Anterior cingulate cortex (tissue), 58 donors: Measurements from ENCODE around the gene SMAD6.

Experiments used
- DNase-seq, 58 donors: peaks; one replicate each; lab custom pipeline; 2025; lab: John Stamatoyannopoulos, UW

Gene SMAD6

DNA sequence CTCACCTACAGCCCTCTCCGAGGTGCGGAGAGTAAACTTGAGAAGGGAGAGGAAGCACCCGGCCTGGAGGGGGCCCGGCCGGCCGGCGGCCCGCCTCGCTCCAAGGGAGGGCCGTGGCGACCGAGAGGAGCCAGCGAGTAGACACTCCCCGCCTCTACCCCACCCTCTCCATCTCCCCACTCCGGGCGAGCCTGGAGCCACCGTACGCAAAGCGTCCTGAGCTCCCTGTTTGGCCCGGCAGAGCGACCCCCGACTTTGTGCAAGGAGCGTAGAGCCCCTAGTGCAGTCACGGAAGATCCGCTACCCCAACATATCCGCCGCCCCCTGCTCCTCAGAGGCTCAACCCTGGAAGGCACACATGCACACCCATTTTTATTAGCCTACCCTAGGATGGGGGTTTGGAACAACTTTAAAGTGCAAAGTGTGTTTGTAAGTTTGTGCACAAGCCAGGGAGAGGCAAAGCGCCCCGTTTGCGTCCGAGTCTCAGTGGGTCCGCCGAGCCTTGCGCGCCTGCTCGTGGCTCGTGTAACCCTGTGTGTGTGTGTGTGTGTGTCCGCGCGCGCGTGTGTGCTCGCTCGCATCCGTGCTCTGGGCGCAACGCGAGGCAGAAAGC, 508 bp upstream of the SMAD6 start:
- peak in 9 of 58 donors; percentile 34 to 70 (median 57) for DNase-seq

GRCh38 chr15:66702787-66703539, 927 bp downstream of the SMAD6 start:
- DNase-seq: no peak

- DNase-seq: peak in 2 of 58 donors; percentile 9 to 10
Measured at GRCh38 chr15:66703540-66703941, 1.5 kb downstream of the SMAD6 start.

DNA sequence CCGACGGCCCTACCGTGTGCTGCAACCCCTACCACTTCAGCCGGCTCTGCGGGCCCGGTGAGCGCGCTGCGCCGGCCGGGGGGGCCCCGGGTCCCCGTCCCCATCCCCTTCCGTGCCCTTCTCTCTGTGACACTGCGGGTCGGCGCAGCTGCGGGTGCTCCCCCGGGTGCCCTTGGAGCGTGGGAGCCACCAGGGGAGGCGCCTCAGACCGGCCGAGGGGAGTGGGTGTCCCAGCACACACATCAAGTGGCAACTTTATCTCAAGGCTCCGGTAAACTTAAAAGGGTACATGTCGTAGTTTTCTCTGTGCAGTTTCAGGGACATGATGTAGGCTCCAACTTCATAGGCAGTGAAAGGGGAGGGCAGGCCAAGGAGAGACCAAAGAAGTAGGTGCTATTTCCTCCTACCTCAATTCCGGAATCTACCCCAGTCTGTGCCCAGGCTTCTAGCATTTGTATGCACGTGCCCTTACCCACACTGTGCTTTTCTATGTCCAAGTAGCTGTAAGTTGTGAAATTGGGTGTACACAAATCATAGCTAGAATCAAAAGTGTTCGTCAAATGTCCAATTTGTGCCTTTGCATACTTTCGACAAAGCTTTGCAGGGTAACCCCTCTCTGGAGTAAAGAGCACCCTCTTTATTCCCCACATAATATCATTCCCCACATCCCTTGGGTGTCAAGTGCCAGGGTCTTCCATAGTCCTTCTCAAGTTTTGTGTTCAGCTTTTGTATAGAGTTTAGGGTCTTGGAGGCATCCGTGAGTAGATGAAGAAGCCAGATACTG, 2.2 kb downstream of the SMAD6 start:
- no peak for DNase-seq

- no peak for DNase-seq
Measured at GRCh38 chr15:66704803-66705153, 2.7 kb downstream of the SMAD6 start.

DNA sequence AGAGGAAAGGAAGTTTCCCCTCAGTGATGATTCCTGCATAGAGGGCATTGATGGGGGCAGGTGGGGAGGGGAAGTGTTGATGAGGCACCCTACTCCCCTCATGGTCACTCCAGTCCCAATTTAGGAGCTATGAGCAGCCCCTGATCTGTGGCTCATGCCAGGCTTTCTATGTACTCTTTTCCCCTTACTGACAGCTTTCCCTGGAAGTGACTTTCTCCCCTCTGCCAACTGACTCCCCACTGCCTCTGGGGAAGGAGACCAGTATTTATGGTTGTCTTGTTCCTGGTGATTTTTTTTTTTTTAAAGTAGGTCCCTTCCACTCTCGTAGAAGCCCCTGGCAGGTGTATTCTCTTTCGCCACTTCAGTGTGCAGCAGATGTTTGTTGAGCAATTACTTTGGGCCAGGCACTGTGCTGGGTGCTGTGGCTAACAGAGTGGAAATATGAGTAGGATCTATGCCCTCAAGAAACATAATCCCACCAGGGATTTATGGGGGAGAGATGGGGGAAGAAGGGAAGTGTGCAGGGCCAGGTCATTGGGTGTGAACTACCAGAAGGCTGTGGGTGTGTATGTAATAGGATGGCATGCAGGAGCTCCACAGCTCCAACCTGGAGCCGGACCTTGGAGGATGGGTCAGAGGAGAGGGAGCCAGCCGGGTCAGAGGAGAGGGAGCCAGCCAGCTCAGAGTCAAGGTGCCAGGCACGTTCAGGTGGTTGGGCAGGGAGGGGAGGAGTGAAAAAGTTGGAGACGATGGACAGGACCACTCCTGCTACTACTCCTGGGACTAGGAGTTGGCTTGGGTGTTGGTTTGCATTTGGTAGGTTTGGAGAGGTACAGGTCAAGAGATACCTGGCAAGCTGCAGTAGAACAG, 3.5 kb downstream of the SMAD6 start:
- no peak for DNase-seq

GRCh38 chr15:66706225-66706732, 4.2 kb downstream of the SMAD6 start:
- no peak for DNase-seq

DNA sequence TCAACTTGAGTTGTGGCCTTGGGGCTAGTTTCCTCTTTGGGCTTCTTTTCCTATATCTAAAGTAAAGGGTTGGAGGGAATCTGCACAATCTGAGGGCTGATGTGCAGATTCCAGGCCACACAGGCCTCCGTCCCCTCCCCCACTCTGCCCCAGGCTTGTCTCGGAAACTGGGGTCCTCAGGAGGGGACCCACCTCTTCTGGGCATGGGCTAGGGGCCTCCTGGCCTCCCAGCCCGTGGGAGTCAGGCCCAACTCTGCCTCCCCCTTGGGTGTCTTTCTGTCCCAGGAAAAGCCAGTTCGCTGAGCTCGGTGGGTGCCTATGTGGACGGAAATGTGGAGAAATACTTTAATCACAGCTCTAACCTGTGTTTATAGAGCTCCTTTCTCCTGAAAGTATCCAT, 4.8 kb downstream of the SMAD6 start:
- DNase-seq: no peak

GRCh38 chr15:66707310-66708082, 5.5 kb downstream of the SMAD6 start:
- peak in 9 of 58 donors; percentile 5 to 27 (median 15) for DNase-seq

DNA sequence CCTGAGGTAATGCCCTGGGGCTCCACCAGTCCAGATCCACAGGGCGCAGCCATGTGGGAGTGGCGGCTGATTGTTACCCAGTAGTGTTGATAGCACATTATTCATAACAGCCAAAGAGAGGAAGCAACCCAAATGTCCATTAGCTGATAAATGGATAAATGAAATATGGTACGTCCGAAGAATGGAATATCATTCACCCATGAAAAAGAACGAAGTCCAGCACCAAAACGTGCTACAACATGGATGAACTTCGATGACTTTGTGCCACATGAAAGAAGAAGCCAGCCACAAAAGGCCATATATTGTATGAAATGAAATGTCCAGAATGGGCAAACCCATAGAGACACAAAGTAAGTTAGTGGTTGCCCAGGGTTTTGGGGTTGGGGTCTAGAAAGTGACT, 6.4 kb downstream of the SMAD6 start:
- DNase-seq: no peak

DNA sequence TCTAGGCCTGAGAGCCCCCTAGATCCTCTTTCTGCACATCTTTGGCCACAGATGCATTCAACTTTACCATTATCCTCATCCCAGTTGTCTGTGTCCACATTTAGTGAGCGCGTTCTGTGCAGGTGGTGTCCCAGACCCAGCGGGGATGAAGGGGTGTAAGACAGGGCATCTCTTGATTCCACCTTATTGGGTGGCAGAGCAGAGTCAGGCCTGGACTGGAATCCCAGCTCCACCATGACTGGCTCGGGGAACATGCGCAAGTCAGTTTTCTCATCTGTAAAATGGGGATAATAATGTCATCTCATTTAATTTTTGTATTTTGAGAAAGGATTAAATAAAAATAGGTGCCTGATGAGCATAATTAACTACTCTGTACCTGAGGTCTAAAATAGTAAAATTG, 7.8 kb downstream of the SMAD6 start:
- no peak for DNase-seq

DNA sequence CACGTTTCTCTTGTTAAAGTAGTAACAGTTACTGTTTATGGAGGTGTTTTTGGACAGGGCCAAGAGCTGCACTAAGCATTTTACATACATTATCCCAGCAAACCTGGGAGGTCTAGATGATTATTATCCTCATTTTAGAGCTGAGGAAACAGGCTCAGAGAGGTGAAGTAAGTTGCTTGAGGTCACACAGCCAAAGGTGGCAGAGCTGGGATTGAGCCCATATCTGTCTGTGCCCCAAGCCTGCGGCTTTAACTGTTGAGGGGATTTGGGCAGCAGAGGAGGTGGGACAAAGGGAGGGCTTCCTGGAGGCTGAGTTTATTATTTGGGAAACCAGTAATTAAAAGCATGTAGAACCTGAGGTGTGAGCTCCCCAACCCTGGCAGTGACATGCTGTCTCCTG, 9.2 kb downstream of the SMAD6 start:
- DNase-seq: no peak

DNA sequence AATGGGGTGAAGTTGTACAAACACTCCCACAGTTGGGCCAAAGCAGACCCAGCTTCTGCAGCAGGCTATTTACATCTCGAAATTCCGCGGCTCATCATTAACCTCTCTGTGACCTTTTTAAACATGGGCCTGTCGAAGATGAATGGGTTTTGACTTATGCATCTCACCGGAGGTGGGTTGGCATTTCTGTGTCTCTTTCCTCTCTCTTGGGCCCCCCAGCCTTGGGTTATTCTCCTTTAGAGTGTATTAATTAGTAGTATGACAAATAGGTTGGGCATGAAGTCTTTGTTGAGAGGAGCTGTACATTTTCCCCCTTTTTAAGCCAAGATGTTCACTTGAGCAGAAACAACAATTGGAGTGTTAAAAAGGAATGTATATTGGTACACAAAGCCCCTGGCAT, 9.8 kb downstream of the SMAD6 start:
- no peak for DNase-seq

DNA sequence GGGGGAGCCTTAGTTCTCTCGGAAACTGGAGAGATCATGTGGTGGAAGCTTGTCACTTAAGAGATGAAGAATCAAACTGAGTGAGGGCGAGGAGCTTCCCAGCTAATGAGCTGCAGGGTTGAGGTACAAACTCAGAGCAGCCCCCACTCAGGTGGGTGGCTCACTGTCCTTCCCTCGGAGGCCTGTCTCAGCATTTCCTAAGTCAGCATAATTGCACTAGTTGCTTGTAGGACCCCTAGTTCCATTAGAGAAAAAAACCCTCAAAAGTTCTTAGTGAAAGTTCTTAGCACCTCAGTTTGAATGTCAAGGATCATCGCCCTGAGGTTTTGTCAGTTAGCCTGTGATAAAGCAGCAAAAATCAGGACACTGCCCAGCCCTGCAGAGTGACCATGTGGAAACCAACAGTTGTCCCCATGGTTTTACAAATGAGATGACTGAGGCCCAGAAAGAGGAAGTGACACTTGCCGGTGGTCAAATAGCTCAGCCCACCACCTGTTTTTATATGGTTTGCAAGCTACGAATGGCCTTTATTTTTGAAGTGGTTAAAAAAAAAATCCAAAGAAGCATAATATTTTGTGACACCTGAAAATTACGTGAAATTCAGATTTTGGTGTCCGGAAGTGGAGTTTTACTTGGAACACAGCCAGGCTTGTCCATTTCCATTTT, 11.9 kb downstream of the SMAD6 start:
- no peak for DNase-seq

DNA sequence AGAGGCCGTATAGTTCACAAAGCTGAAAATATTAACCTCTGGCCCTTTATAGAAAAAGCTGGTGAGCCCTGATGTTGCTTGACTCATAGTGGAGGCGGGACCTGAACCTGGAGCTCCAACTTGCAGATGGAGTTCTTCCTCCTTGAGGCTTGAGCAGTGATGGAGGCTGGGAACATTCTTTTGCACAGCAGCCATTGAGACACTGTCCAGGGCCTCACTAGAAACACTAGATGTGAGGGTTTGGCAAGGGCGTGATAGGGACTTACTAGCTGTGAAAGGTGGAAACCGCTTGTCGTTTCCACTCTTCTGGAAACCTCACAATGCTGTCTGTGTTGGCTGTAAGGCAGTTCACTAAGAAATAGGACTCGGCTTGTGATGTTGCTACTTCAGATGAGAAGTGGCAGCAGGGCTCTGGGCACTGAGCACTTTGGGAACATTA, 12.5 kb downstream of the SMAD6 start:
- peak in 6 of 58 donors; percentile 7 to 20 (median 13) for DNase-seq

- no peak for DNase-seq
Measured at GRCh38 chr15:66715181-66715624, 13.2 kb downstream of the SMAD6 start.

GRCh38 chr15:66715720-66716655, 14.0 kb downstream of the SMAD6 start:
- DNase-seq: no peak

DNA sequence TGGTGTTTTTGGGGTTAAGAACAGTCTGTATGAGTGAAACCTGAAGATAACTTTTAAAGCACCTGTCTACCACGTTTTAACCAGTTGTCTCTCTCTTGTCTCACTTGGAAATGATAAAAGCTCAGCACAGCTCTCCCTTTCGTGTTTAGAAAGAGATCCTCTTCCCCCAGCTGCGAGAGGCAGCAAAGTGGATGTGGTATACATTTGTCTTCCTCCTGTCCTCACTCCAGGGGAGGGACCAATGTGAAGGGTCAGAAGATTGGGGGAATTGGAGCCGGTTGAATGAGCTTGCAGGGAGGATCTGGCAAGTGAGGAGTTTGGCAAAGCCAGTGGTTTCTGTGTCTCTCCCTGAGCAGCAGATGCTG, 14.6 kb downstream of the SMAD6 start:
- DNase-seq: no peak
